HEK293 (cell line): Measurements from ENCODE around the gene TMUB1.

Experiments used
- CTCF ChIP-seq: fragments of 450-650 bp; formaldehyde crosslinking; IDR thresholded peaks from 2 replicates; pipeline ENCODE4 v1.5.1; 2016; ENCODE audit warnings: missing biosample characterization, missing genetic modification characterization
- SETDB1 ChIP-seq: IDR thresholded peaks from one replicate; pipeline ENCODE4 v1.6.1; 2017; ENCODE audit warnings: mild to moderate bottlenecking, low read length, moderate library complexity, mixed read lengths; ENCODE audit not compliant: insufficient read length
- ZBTB1 ChIP-seq: fragments of 450-650 bp; formaldehyde crosslinking; IDR thresholded peaks from 2 replicates; pipeline ENCODE4 v1.5.1; 2016; ENCODE audit warnings: missing biosample characterization, missing genetic modification characterization
- ZNF10 ChIP-seq: fragments of 450-650 bp; formaldehyde crosslinking; IDR thresholded peaks from 2 replicates; pipeline ENCODE4 v1.5.1; 2017; ENCODE audit warnings: missing biosample characterization, missing genetic modification characterization
- ZNF132 ChIP-seq: fragments of 450-650 bp; formaldehyde crosslinking; IDR thresholded peaks from 2 replicates; pipeline ENCODE4 v1.5.1; 2017; ENCODE audit warnings: missing biosample characterization, missing genetic modification characterization, borderline replicate concordance
- ZNF174 ChIP-seq: fragments of 450-650 bp; formaldehyde crosslinking; IDR thresholded peaks from 2 replicates; pipeline ENCODE4 v1.5.0; 2017; ENCODE audit warnings: missing biosample characterization, mild to moderate bottlenecking, missing genetic modification characterization
- ZNF184 ChIP-seq: fragments of 450-650 bp; IDR thresholded peaks from 2 replicates; pipeline ENCODE4 v1.5.1; 2018; ENCODE audit warnings: missing biosample characterization, mild to moderate bottlenecking, missing genetic modification characterization
- ZNF266 ChIP-seq: fragments of 450-650 bp; formaldehyde crosslinking; IDR thresholded peaks from 2 replicates; pipeline ENCODE4 v1.5.1; 2016; ENCODE audit warnings: missing biosample characterization, missing genetic modification characterization, low read depth
- ZNF292 ChIP-seq: fragments of 450-650 bp; formaldehyde crosslinking; IDR thresholded peaks from 2 replicates; pipeline ENCODE4 v1.5.1; 2016; ENCODE audit warnings: low read depth, missing biosample characterization, missing genetic modification characterization, borderline replicate concordance
- ZNF404 ChIP-seq: fragments of 450-650 bp; formaldehyde crosslinking; IDR thresholded peaks from 2 replicates; pipeline ENCODE4 v1.5.1; 2017; ENCODE audit warnings: missing biosample characterization, missing genetic modification characterization
- ZNF416 ChIP-seq: fragments of 450-650 bp; formaldehyde crosslinking; IDR thresholded peaks from 2 replicates; pipeline ENCODE4 v1.5.1; 2016; ENCODE audit warnings: missing biosample characterization, missing genetic modification characterization
- ZNF548 ChIP-seq: fragments of 450-650 bp; formaldehyde crosslinking; IDR thresholded peaks from 2 replicates; pipeline ENCODE4 v1.5.1; 2016; ENCODE audit warnings: missing biosample characterization, missing genetic modification characterization
- TF ChIP-seq, protein P1 (sequence below): fragments of 450-650 bp; formaldehyde crosslinking; IDR thresholded peaks from 2 replicates; pipeline ENCODE4 v1.5.1; 2017; ENCODE audit warnings: missing biosample characterization, missing genetic modification characterization

DNA sequence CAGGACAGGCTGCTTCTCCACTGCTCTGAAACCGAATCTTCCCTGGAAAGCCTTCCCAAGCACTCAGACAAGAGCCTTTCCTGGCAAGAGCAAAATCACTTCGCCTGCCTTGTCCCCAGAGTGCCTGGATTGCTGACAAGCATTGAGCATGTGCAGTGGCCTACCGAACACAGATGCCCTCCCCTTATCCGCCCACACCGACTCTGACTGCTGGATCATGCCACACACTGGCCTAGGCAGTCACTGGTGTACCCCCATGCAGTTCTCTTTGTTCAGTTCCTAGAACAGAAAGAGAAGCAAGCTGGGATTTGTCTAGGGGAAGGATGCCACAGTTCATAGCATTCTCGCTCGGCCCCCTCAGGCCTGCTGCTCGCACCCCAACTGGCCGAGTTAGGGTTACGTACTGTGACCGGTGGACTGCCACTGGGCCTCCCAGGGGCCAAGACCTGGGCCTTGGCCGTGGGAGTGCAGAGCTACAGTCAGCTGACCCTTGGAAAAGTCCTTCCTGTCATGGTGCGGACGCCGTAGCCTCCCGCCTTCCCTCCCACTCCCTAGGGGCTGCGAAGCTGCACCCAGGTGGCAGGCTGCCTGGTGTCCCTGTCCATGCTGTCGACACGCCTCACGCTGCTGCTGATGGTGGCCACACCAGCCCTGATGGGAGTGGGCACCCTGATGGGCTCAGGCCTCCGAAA lies 48.1 kb downstream of the TMUB1 start:
- TF ChIP-seq ZNF174 (tag by site-specific recombination) (no peak), CTCF (tag by site-specific recombination) (no peak), ZNF266 (tag by site-specific recombination) (no peak), ZNF184 (tag by site-specific recombination) (no peak), ZNF404 (tag by site-specific recombination) (no peak), ZNF10 (tag by site-specific recombination) (no peak), ZBTB1 (tag by site-specific recombination) (no peak), ZNF548 (tag by site-specific recombination) (no peak), ZNF132 (tag by site-specific recombination) (no peak), ZNF416 (no peak), ZNF292 (tag by site-specific recombination) (no peak), SETDB1 (no peak)
- TF ChIP-seq, protein P1, sequence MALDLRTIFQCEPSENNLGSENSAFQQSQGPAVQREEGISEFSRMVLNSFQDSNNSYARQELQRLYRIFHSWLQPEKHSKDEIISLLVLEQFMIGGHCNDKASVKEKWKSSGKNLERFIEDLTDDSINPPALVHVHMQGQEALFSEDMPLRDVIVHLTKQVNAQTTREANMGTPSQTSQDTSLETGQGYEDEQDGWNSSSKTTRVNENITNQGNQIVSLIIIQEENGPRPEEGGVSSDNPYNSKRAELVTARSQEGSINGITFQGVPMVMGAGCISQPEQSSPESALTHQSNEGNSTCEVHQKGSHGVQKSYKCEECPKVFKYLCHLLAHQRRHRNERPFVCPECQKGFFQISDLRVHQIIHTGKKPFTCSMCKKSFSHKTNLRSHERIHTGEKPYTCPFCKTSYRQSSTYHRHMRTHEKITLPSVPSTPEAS (tag by site-specific recombination), result no peak
